ENCODE measurements around the gene GPR107.

- TF ChIP-seq EZH2 (IDR thresholded peaks at IDR 0.05; ENCODE audit: insufficient read depth, poor library complexity, severe bottlenecking) (no peak), EZH2phosphoT487 (IDR thresholded peaks at IDR 0.05; ENCODE audit: insufficient read depth, low read depth) (no peak)
Measured at GRCh38 chr9:130180516-130180915, 126.8 kb downstream of the GPR107 start.

Measured in GM23248 (cell line).